ES-I3 (cell line): Measurements from ENCODE around the gene LTBP2.

Experiments used
- H3K36me3 ChIP-seq: 2 replicates; pipeline ENCODE4 v1.6.1; 2013; ENCODE audit warnings: mild to moderate bottlenecking, low read length, control low read depth, moderate library complexity; ENCODE audit not compliant: insufficient read depth
- H3K4me1 ChIP-seq: 2 replicates; pipeline ENCODE4 v1.6.1; 2013; ENCODE audit warnings: mild to moderate bottlenecking, control low read depth, low read length; ENCODE audit not compliant: insufficient read depth
- H3K9ac ChIP-seq: 2 replicates; pipeline ENCODE4 v1.6.1; 2013; ENCODE audit warnings: low read depth, mild to moderate bottlenecking, low read length, moderate library complexity
- H3K9me3 ChIP-seq: 2 replicates; pipeline ENCODE4 v1.6.1; 2013; ENCODE audit warnings: mild to moderate bottlenecking, low read length, moderate library complexity; ENCODE audit not compliant: control insufficient read depth, insufficient read depth

Gene LTBP2

DNA sequence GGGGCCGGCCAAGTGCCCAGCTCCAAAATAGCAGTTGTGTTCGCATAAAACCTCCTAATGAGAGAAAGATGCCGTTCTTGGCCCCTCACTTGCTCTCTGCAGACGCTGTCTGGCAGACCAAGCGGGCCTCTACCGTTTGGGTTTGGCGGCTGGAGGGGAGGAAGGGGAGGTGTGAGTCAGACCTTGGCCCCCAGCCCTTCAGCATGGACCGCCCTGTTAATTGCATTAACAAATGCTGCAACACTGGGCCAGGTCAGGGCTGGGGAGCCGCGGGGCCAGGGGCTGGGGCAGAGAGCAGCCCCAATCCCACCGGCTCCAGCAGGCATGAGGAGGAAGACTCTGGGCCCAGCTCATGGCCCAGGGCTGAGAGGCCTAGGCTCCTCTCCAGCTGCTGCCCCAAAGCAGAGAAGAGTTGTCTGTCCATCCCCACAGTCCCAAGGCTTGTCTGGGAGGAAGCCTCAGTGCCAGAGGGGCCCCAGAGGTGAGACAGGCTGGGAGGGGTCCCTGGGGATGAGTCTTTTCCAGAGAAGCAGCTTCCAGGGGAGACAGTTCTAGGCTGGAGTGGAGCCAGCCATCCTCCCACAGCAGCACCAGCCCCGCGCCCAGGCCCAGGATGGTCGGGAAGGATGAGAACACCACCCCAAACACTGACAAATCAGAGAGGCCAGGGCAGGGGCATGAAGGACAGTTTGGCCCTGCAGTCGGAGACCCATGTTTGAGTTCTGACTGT is 16.9 kb downstream of the LTBP2 start:
- peaks cover 10% of the 10 kb centered on the region; the same call in 1 of the 2 replicates for H3K4me1 ChIP-seq

GRCh38 chr14:74594606-74595005 is 17.4 kb downstream of the LTBP2 start:
- no peak overlapping the region for H3K9ac ChIP-seq
- H3K9me3 ChIP-seq = no peaks in the 10 kb centered on the region
- peaks cover 10% of the 10 kb centered on the region; the same call in 1 of the 2 replicates for H3K4me1 ChIP-seq
- H3K36me3 ChIP-seq = no peaks in the 10 kb centered on the region

More for the DNA sequence above, 16.9 kb downstream of the LTBP2 start:
- Histone ChIP-seq H3K36me3 (no peaks in the 10 kb centered on the region), H3K9ac (no peak overlapping the region), H3K9me3 (no peaks in the 10 kb centered on the region)

- no peaks in the 10 kb centered on the region for H3K9me3 ChIP-seq
- H3K4me1 ChIP-seq = peaks cover 10% of the 10 kb centered on the region; the same call in 1 of the 2 replicates
- H3K36me3 ChIP-seq = no peaks in the 10 kb centered on the region
- H3K9ac ChIP-seq = no peak overlapping the region
Measured at GRCh38 chr14:74594029-74594428, 18.0 kb downstream of the LTBP2 start.

DNA sequence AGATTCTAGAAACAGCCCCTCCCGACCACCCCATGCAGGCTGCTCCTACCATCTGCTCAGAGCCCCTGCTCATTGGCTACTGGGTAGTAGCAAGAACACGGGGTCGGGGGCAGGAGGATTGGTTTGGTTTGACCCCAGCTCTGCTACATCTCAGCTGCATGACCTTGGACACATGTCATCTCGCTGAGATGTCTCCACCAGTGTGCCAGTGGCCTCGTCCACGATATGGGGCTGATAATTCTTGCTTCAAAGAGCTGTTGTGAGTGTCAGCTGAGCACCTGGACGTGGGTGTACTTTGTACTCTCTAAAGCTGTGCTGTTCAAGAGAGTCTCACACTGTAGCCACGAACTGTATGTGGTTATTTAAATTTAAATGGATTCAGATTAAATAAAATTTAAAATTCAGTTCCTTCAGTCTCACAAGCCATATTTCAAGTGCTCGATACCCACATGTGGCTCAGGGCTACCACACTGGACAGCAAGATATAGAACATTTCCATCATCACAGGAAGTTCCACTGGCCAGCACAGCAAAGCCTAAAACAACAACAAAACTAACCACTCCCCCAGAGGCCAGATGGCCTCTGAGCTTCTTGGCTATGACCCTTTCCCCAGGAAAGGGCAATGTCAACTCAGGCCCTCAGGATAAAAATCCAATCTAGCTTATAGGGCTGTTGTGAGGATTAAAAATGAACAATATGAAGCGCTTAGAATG is 18.6 kb downstream of the LTBP2 start:
- peaks cover 10% of the 10 kb centered on the region; the same call in 1 of the 2 replicates for H3K4me1 ChIP-seq
- no peak overlapping the region for H3K9ac ChIP-seq
- no peaks in the 10 kb centered on the region for H3K36me3 ChIP-seq
- H3K9me3 ChIP-seq = no peaks in the 10 kb centered on the region

GRCh38 chr14:74592476-74593201 is 19.4 kb downstream of the LTBP2 start:
- H3K4me1 ChIP-seq = peaks cover 10% of the 10 kb centered on the region; the same call in 1 of the 2 replicates
- no peaks in the 10 kb centered on the region for H3K36me3 ChIP-seq
- H3K9me3 ChIP-seq = no peaks in the 10 kb centered on the region
- no peak overlapping the region for H3K9ac ChIP-seq

- Histone ChIP-seq H3K9ac (no peak overlapping the region), H3K9me3 (no peaks in the 10 kb centered on the region), H3K36me3 (no peaks in the 10 kb centered on the region), H3K4me1 (peaks cover 10% of the 10 kb centered on the region; the same call in 1 of the 2 replicates)
Measured at GRCh38 chr14:74591899-74592298, 20.1 kb downstream of the LTBP2 start.

- Histone ChIP-seq H3K9me3 (no peaks in the 10 kb centered on the region), H3K4me1 (peaks cover 10% of the 10 kb centered on the region; the same call in 1 of the 2 replicates), H3K36me3 (no peaks in the 10 kb centered on the region), H3K9ac (no peak overlapping the region)
Measured at GRCh38 chr14:74591394-74591793, 20.6 kb downstream of the LTBP2 start.

GRCh38 chr14:74589291-74589879 is 22.7 kb downstream of the LTBP2 start:
- Histone ChIP-seq H3K4me1 (no peaks in the 10 kb centered on the region; the same call in 1 of the 2 replicates), H3K9ac (no peak overlapping the region), H3K9me3 (no peaks in the 10 kb centered on the region), H3K36me3 (no peaks in the 10 kb centered on the region)

GRCh38 chr14:74587363-74587707 is 24.7 kb downstream of the LTBP2 start:
- Histone ChIP-seq H3K9me3 (no peaks in the 10 kb centered on the region), H3K4me1 (no peaks in the 10 kb centered on the region), H3K36me3 (no peaks in the 10 kb centered on the region), H3K9ac (no peak overlapping the region)

DNA sequence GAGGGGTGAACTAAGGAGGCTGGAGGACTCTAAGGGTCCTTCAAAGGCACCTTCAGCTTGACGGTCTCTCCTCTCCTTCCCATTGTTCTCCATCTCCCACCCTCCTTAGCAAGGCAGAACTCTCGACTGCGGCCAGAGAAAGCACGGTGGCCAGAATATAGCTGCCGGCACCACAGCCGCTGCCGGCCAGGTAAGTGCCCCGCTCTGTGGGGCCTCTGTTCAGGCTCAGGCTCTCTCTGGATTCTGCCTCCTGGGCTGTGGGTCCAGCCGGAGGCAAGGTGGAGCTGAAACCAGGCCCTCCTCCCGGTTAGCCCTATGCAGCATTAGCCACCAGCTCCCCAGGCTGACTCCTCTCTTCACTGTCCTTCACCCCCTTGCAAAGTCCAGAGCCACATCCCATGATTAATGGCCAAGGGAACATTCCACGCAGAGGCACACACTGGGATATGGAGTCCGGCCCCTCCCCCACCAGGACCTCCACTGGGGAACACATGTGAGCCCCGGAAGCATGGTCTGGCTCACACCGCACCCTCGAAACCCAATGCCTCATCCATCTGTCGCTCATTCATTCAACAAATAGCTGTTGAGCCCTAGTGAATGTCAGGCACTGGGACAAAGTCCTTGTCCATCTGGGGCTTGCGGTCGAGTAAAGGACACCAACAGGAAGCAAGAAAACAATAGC is 25.2 kb downstream of the LTBP2 start:
- Histone ChIP-seq H3K9ac (no peak overlapping the region), H3K4me1 (no peaks in the 10 kb centered on the region), H3K9me3 (no peaks in the 10 kb centered on the region), H3K36me3 (no peaks in the 10 kb centered on the region)

DNA sequence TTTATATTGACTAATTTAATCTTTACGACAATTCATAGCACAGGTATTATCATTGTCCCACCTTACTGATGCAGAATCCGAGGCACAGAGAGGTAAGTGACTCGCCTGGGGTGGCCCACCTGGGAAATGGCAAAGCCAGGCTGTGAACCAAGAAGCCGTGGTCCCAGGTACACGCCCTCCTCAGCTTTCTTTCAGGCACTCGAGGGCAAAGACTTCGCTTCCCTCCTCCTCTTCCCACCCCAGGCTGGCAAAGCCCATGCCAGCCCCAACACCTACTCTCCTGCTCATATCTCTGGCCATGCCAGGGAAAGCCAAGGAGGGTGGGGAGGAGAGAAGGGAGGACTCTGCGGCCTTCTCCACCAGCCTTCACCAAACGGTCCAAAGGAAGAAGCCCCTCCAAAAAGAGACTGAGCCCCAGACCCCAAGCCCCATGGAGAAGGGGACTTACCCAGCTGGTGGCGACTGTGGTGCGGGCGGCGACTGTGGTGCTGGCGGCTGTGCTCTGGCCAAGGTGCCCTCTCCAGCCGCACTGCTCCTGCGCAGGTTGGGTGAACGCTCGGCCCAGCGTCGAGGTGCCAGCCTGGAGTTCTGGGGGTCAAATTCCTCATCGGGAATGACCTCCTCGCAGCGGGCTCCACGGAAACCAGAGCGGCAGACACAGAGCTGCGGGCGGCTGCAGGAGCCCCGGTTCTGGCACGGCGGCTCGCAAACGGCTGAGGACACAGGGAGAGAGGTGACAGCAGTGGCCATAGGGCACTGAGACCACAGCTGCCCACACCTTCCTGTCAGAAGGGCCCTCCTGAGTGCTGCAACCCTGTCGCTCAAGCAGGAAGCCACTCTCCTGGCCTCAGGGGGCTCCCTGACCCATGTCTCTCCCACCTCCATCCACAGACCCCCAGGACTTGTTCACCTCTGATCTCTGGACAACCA is 26.4 kb downstream of the LTBP2 start:
- Histone ChIP-seq H3K4me1 (no peaks in the 10 kb centered on the region), H3K9ac (no peak overlapping the region), H3K36me3 (no peaks in the 10 kb centered on the region), H3K9me3 (no peaks in the 10 kb centered on the region)

DNA sequence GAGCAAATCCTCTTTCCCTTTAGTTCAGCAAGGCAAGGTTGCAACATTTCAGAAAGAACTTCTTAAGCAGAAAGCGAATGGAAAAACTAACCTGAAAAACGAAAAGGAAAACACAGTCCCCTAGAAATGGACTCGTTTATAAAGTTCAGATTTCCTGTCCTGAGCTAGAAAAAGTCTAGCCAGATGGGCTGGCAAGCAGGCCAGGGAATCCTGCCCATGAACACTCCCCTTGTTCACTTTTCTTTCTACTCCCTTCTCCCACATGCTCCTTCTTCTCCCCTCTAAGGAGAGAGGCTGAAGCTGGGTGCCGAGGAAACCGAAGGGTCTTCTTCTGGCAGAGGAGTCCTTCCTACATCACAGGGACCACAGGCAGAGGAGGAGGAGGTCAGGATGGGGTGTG is 27.1 kb downstream of the LTBP2 start:
- H3K9ac ChIP-seq = no peak overlapping the region
- peaks cover 2% of the 10 kb centered on the region; the same call in 1 of the 2 replicates for H3K4me1 ChIP-seq
- H3K9me3 ChIP-seq = no peaks in the 10 kb centered on the region
- H3K36me3 ChIP-seq = no peaks in the 10 kb centered on the region
